Adipose tissue (tissue), 3 donors: Measurements from ENCODE around the gene ZNF507. TPM values are rescaled to one million over a fixed set of nuclear protein-coding genes. Genes with fewer than 3 reads are reported as not detected.
"Not testable (repeated sequence)": the region's sequence is repeated elsewhere in the genome, so short reads cannot be mapped to it uniquely, and the experiment has no call there.

Experiments used
- H3K27ac ChIP-seq: one replicate; pipeline ENCODE4 v1.5.1; 2013; ENCODE audit warnings: low read depth, low read length
- WGBS, 3 donors: extraction: QIAGEN DNeasy Blood & Tissue Kit; methylation state at CpG; one replicate each; pipeline ENCODE4 v1.1.7; 2013; 5-methylcytosine and 5-hydroxymethylcytosine counted together
- polyA plus RNA-seq, 3 donors: library from polyadenylated mRNA; stranded (reverse); fragments of 200-250 nt; gene quantifications; one replicate each; pipeline ENCODE4 v1.2.3, GENCODE V29; 2013
- donor health status: healthy with polysubstance abuse.
- donor health status: Bipolar disorder and iron deficiency.
- donor health status: healthy.

Gene ZNF507
- polyA plus RNA-seq, 3 donors: 3.0 to 5.8 (median 5.3) TPM

- WGBS, 3 donors: 89 to 100% (median 100%) methylated on average over 1 of the region's 1 CpG
- H3K27ac ChIP-seq: no peak overlapping the region
Measured at GRCh38 chr19:32401992-32402391, 56.6 kb downstream of the ZNF507 start.

- 82 to 91% (median 86%) methylated on average over 5 of the region's 5 CpGs for whole genome bisulfite sequencing, 3 donors
- H3K27ac ChIP-seq: no peak overlapping the region
Measured at GRCh38 chr19:32403291-32403995, 58.0 kb downstream of the ZNF507 start.

- WGBS, 3 donors: 59 to 69% (median 65%) methylated on average over 20 of the region's 20 CpGs
- no peak overlapping the region for H3K27ac ChIP-seq
Measured at GRCh38 chr19:32404213-32404932, 59.0 kb downstream of the ZNF507 start.

DNA sequence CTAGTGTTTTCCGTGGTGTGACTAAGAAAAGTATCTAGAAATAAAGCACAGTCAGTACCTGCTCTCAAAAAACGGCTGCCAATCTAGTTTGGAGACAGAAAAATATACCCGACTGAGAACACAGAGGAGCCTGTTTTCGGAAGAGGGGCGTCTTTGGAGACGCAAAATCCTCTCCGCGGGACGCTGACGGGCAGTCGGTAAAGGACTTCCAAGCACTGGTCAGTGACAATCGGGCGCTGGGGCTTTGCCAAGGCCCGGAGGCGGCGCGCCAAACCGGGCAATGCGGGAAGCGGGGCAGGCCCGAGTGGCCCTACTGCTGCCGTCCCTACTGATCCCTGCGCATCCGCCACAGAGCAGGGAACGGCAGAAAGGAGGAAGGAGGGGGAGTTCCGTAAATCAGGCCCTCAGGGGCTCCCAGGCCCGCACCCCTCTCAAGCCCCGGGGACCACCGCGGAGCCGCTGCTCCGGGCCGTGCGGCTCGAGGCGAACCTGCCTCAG, 59.6 kb downstream of the ZNF507 start:
- 0 to 1% (median 1%) methylated on average over 35 to 36 of the region's 36 CpGs for WGBS, 3 donors
- peak overlapping the region; percentile 93 for H3K27ac ChIP-seq

GRCh38 chr19:32405431-32406160, 60.2 kb downstream of the ZNF507 start, which contains the start of gene DPY19L3:
DPY19L3 (plus strand) TSS chr19:32405770; CDS start chr19:32408254, 2,484 bp downstream.
- 0 to 1% (median 1%) methylated on average over 65 to 104 of the region's 104 CpGs for WGBS, 3 donors
- peak within 1 kb of the TSS; percentile 93 for H3K27ac ChIP-seq

GRCh38 chr19:32406161-32407003, 61.0 kb downstream of the ZNF507 start:
- H3K27ac ChIP-seq: no peak overlapping the region
- 5 to 11% (median 8%) methylated on average over 33 of the region's 33 CpGs for WGBS, 3 donors

DNA sequence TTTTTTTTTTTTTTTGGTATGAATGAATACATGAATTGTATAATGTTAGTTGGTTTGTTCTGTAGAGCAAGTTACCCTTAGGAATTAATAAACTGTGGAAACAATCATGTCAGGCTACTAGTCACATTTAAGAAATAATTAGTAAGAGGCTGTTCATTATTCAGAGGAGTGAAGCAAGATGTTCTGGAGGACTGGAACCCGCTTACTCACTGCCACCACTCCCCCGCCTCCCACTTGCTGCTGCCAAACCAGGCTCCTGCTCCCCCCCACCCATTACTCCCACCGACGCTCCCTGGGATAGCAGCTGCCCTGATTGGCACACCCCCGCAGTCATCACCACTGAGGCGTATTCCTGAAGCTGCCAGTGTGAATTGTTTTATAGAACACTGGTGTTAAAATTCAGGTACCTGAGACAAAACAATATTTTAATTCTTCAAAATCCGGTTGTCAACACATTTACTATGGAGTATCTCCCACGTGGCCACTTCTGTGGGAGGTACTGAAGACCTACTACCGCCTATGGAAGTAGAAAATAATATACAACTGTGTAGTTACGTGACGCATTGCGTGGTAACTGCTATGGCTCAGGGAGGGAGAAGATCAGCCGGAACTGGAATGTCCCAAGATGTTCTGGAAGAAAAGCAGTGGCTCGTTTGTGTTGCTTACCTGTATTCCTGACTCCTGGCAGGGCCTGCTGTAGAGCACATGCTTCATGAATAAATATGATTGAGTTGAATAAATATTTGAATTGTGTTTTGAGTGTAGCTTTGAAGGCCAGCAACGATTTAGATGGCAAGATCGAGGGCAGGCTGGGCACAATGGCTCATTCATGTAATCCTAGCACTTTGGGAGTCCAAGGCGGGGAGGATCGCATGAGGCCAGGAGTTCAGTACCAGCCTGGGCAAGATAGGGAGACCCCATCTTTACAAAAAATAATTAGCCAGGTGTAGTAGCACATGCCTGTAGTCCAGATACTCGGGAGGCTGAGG, 61.9 kb downstream of the ZNF507 start:
- WGBS, 3 donors: 39 to 80% (median 78%) methylated on average over 19 of the region's 19 CpGs
- no peak overlapping the region for H3K27ac ChIP-seq

- 82 to 92% (median 89%) methylated on average over 5 of the region's 5 CpGs for WGBS, 3 donors
Measured at GRCh38 chr19:32415246-32415645, 69.8 kb downstream of the ZNF507 start.

DNA sequence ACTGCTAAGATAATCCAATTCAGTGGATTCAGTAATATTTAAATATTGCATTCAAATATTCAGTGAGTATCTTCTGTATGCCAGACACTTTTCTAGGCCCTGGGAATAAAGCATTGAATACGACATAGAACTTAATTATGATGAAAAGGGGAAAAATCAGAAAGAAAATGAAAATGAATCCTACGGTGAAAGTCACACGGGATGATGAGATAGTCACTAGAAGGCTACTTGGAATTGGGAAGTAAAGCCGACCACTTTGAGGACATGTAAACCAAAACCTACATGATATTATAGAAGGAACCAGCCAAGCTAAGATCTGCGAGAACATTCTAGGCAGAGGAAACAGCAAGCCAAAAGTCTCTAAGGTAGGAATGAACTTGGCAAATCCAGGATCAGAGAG, 70.3 kb downstream of the ZNF507 start:
- 96 to 97% (median 96%) methylated on average over 5 of the region's 5 CpGs for WGBS, 3 donors
- H3K27ac ChIP-seq: no peak overlapping the region

More at GRCh38 chr19:32415246-32415645, 69.8 kb downstream of the ZNF507 start:
- H3K27ac ChIP-seq: no peak overlapping the region

DNA sequence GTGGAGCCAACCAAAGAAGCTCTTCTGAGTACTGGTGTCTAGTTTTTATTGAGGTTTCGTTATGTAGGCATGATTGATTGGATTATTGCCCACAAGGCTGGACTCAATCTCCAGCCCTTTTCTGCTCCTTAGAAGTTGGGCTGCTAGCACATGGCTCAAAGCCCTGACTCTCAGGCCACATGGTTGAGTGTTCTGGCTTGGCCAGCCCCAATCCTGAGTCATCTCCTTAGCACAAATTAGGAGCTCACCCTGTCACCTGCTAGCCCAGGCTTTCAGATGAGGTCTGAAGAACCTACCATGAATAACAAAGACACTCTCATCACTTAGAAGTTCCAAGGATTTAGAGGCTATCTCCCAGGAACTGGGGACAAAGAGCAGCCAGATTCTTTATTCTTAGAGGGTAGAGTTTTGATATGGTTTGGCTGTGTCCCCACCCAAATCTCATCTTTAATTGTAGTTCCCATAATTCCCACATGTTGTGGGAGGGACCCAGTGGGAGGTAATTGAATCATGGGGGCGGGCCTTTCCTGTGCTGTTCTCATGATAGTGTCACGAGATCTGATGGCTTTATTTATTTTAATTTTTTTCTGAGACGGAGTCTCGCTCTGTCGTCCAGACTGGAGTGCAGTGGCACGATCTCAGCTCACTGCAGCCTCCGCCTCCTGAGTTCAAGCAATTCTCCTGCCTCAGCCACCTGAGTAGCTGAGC, 71.5 kb downstream of the ZNF507 start:
- 92 to 94% (median 93%) methylated on average over 8 of the region's 8 CpGs for WGBS, 3 donors
- no peak overlapping the region for H3K27ac ChIP-seq

GRCh38 chr19:32418155-32418554, 72.7 kb downstream of the ZNF507 start:
- WGBS, 3 donors: 93 to 97% (median 93%) methylated on average over 3 of the region's 3 CpGs
- H3K27ac ChIP-seq: no peak overlapping the region

DNA sequence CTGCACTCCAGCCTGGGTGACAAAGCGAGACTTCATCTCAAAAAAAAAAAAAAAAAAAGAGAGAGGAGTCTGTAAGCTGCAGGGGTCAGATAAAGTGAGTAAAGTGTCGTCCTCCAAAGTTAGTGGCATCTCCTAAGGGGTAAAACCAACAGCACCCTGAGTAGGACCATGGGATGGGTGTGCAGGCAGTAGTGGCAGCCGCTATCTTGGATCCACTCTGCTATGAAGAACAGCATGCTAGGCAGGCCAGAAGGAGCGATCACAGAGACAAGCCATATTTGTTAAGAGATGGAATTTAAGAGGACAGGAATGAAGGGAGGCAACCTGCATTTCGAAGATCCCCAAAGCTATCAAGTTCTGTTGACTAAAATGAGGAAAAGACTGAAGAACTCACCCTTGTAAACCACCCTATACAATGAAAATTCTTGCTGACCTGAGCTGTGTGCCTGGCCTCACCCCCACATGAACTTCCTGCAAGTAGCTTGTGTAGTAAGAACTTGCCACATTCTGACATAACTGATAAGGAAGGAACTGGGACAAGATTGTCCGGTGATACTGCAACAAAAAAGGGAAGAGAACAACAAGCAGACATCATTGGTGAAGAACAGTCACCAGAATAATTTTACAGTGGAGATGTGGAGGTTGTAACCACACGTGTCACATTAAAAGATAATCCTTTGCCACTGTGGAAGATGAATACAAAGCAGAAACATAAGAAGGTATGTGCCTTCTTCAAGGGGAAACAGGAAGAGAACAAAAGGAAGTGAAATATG, 76.4 kb downstream of the ZNF507 start:
- WGBS, 3 donors: 45 to 77% (median 56%) methylated on average over 7 of the region's 7 CpGs
- H3K27ac ChIP-seq: no peak overlapping the region

GRCh38 chr19:32422435-32422834, 77.0 kb downstream of the ZNF507 start:
- 38 to 84% (median 57%) methylated on average over 3 of the region's 3 CpGs for WGBS, 3 donors
- H3K27ac ChIP-seq: no peak overlapping the region

GRCh38 chr19:32423944-32424343, 78.5 kb downstream of the ZNF507 start:
- WGBS, 3 donors: 93 to 100% (median 95%) methylated on average over 3 of the region's 3 CpGs
- H3K27ac ChIP-seq: not testable (repeated sequence)

DNA sequence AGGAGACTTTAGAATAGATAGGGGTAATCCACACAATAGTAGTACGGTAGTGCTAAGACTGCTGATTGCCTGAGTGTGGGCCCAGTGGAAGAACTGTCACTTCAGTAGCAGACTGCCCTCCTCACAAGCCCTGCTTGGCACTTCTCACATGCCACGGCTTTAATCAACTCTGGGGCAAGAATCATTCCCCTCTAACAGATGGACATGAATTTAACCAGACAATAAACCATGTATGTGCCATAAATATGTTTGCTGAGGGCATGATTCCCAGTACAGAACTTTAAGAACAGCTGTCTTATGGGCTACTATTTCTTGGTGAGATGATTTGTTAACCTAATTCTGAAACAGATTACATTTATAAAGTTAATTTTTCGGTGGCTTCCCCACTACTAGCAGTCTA, 82.1 kb downstream of the ZNF507 start:
- no peak overlapping the region for H3K27ac ChIP-seq
- WGBS, 3 donors: 90 to 97% (median 91%) methylated on average over 3 of the region's 3 CpGs

GRCh38 chr19:32436692-32437091, 91.3 kb downstream of the ZNF507 start:
- whole genome bisulfite sequencing, 3 donors: 85 to 92% (median 90%) methylated on average over 6 of the region's 6 CpGs

More at GRCh38 chr19:32436692-32437091, 91.3 kb downstream of the ZNF507 start:
- no peak overlapping the region for H3K27ac ChIP-seq
